Ammon's horn (tissue), 1 donor: ENCODE measurements around the gene ZFC3H1.
"Not testable (repeated sequence)": the region's sequence is repeated elsewhere in the genome, so short reads cannot be mapped to it uniquely, and the experiment has no call there.

Source experiments
- DNase-seq: peaks from one replicate; pipeline ENCODE4 v3.0.0-alpha.2; 2016; ENCODE audit warnings: low spot score

Gene ZFC3H1, protein sequence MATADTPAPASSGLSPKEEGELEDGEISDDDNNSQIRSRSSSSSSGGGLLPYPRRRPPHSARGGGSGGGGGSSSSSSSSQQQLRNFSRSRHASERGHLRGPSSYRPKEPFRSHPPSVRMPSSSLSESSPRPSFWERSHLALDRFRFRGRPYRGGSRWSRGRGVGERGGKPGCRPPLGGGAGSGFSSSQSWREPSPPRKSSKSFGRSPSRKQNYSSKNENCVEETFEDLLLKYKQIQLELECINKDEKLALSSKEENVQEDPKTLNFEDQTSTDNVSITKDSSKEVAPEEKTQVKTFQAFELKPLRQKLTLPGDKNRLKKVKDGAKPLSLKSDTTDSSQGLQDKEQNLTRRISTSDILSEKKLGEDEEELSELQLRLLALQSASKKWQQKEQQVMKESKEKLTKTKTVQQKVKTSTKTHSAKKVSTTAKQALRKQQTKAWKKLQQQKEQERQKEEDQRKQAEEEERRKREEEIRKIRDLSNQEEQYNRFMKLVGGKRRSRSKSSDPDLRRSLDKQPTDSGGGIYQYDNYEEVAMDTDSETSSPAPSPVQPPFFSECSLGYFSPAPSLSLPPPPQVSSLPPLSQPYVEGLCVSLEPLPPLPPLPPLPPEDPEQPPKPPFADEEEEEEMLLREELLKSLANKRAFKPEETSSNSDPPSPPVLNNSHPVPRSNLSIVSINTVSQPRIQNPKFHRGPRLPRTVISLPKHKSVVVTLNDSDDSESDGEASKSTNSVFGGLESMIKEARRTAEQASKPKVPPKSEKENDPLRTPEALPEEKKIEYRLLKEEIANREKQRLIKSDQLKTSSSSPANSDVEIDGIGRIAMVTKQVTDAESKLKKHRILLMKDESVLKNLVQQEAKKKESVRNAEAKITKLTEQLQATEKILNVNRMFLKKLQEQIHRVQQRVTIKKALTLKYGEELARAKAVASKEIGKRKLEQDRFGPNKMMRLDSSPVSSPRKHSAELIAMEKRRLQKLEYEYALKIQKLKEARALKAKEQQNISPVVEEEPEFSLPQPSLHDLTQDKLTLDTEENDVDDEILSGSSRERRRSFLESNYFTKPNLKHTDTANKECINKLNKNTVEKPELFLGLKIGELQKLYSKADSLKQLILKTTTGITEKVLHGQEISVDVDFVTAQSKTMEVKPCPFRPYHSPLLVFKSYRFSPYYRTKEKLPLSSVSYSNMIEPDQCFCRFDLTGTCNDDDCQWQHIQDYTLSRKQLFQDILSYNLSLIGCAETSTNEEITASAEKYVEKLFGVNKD (N-terminal part only)

DNA sequence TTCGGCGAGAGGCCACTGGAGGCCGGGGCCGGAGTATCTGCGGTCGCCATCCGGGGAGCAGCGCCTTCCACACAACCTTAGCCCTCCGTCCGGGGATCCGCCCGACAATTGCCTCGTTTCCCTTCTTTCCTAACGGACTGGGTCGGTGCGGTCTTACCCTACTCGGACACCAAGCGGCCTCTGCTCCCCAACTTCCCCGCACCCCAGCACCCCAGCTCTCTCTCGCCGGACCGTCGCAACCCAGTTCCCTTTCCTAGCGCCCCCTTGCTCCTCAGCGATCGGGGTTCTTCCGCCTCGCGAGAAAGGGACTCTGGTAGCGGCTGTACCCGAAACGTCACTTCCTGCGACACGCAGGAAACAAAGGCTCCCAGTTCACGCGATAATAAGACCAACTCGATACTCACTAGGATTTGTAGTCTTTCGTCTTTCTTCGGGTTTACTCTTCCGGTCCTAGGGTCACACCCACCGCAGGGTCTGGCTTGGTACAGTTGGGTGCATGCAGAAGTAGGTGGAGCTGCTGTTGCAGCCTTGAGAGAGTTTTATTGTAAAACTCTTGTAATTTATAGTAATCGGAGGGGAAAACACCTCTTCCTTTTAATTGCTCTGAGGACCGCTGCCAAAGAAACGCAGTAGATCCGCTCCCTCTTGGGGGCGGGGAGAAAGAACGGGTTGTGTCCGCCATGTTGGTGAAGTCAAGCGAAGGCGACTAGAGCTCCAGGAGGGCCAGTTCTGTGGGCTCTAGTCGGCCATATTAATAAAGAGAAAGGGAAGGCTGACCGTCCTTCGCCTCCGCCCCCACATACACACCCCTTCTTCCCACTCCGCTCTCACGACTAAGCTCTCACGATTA, at the start of gene ZFC3H1, which contains the start of gene THAP2:
Gene ZFC3H1 (minus strand): TSS at position 288 of the 850 bp plus-strand sequence. CDS start 238 bp downstream, at position 50.
Gene THAP2 (plus strand): TSS at position 741 of the 850 bp plus-strand sequence. CDS start 209 bp downstream, outside the sequence.
- DNase-seq: peak; percentile 100

DNA sequence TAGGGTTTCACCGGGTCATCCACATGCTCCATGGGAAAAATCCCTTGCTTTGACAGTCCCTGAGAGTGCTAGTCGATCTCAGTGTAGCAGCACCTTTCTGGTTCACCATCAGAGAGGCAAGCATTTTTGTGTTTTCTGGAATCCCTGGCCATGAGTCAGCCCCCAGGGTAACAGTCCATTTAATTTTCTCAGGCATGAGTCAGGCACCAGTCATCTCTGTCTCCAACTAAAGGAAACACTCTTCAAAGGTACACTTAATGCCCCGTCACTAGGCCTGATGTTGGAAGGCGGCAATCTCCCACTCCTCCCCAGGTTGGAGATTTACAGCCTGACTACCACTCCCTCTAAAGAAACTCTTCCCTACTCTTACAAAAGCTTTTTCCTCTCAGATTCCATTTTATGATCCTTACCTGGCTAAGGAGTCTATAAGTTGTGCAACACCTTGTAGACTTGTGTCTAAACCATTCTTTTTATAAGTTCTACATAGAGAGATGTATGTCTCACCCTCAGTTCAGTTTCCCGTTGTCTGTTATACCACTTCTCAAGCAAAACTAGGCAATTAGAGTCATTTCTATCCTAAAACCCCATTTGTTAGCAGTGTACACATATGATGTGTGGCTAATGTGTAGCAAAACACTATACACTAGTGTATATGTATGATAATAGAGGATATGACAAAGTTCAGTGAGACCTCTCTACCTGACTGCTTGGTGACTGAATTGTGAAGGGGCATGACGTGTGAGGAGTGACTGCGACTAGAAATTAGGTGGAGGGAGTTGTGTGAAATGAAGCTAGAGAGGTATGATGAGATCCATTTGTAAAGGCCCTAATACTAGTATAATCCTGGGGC, 46.9 kb upstream of the ZFC3H1 start:
- no peak for DNase-seq

- DNase-seq: no peak
These were observed 45.0 kb upstream of the ZFC3H1 start for GRCh38 chr12:71708658-71709057.

GRCh38 chr12:71704920-71705319, 41.3 kb upstream of the ZFC3H1 start:
- DNase-seq: no peak

DNA sequence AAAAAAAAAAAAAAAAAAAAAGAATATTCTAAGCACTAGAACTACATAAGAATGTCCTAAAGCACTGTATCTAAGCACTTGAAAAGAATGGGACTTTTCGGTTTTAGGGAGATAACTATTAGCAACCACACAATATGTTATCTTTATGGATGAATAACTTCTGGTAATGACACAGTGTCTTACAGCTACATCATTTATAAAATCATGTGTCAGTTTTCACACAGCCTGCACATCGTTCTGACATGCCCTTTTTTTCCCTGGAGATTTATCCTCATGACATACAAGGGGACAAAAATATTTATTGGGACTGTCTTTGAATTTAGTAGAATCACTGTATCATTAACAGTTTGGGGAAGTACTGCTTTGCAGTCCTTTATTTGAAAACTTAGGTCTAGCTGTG, 39.6 kb upstream of the ZFC3H1 start:
- no peak for DNase-seq

- DNase-seq: no peak
These were observed 38.9 kb upstream of the ZFC3H1 start for GRCh38 chr12:71702590-71702989.

- DNase-seq: not testable (repeated sequence)
These were observed 38.5 kb upstream of the ZFC3H1 start for GRCh38 chr12:71702181-71702580.

GRCh38 chr12:71695782-71696181, 32.1 kb upstream of the ZFC3H1 start:
- DNase-seq: no peak

GRCh38 chr12:71694099-71694820, 30.6 kb upstream of the ZFC3H1 start:
- DNase-seq: no peak

GRCh38 chr12:71693651-71694050, 30.0 kb upstream of the ZFC3H1 start:
- DNase-seq: not testable (repeated sequence)

GRCh38 chr12:71693126-71693525, 29.5 kb upstream of the ZFC3H1 start:
- no peak for DNase-seq

DNA sequence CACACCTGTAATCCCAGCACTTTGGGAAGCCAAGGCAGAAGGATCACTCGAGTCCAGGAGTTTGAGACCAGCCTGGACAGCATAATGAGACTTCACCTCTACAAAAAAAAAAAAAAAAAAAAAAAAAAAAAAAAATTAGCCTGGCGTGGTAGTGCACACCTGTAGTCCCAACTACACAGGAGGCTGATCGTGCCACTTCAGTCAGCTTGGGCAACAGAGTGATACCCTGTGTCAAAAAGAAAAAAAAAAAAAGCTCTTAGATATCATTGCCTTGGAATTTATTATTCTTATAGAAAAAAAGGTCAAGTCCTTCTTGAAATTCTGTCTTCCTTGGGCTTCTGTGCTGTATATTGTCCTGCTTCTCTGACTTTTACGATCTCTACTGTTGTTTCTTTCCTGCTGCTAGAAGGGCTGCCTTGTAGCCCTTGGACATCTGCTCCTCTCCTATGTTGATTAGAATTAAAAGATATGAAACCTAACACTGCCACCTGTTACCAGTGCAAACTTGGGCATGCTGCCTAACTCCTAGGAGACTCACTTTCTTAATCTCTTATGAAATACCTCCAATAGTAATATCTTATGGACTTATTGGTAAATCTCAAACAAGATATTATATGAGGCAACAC, 28.0 kb upstream of the ZFC3H1 start:
- no peak for DNase-seq

DNA sequence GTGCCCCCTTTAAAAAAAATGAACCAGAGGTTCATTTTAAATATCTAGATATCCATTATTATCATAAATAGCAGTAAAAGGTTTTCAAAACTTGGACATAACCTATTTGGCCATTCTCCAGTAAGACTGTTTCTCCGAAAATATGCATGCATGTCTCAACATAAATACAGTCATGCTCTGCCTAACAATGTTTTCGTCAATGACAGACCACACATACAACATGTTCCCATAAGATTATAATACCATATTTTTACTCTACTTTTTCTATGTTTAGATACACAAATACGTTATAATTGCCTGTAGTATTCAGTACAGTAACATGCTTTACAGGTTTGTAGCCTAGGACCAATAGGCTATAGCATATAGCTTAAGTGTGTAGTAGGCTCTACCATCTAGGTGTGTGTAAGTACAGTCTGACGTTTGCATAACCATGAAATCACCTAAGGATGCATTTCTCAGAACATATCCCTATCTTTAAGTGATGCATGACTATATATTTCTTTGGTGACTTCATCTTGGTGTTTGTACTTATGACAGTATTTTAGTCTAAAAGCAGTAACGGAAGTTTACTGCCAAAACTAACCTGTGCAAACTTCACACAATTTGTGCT, 25.4 kb upstream of the ZFC3H1 start:
- no peak for DNase-seq

- DNase-seq: not testable (repeated sequence)
These were observed 23.5 kb upstream of the ZFC3H1 start for GRCh38 chr12:71687172-71687571.

- DNase-seq: no peak
These were observed 23.0 kb upstream of the ZFC3H1 start for GRCh38 chr12:71686658-71687025.

DNA sequence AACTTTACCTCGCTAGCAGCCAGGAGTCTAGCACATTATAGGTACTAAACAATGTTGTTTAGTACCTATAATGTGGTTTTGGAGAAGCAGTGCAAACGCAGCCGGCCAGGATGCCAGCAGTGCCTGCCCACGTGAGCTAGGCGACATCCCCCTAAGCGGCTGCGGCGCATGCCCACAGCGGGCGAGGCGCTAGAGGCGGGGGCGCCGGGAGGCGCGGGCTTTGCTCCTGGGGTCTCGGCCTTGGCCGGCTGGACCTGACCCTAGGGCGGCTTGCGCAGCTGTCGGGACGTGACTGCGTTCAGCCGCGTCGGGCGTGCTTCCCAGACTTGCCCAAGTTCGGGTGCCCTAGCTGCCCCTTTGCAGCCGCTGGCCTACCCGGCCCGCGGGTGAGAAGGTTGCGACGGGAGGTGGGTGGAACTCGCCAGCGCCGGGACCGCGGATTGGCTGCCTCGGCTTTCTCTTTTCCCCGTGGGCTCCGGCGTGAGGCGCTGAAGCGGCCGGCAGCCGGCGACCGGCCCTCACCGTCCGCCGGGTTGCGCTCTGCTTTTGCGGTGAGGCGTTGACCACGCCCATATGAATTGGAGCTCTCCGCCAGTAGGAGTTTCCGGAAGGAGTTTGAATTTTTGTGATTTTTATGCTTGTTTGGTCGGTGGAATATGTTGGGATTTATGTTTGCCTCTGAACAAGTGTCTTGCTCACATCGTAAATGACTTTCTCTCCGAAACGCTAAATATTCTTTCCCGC, 22.4 kb upstream of the ZFC3H1 start, which contains the start of gene TMEM19:
Gene TMEM19 (plus strand): TSS at position 169 of the 744 bp plus-strand sequence. CDS start 599 bp downstream, outside the sequence.
- DNase-seq: peak; percentile 93

DNA sequence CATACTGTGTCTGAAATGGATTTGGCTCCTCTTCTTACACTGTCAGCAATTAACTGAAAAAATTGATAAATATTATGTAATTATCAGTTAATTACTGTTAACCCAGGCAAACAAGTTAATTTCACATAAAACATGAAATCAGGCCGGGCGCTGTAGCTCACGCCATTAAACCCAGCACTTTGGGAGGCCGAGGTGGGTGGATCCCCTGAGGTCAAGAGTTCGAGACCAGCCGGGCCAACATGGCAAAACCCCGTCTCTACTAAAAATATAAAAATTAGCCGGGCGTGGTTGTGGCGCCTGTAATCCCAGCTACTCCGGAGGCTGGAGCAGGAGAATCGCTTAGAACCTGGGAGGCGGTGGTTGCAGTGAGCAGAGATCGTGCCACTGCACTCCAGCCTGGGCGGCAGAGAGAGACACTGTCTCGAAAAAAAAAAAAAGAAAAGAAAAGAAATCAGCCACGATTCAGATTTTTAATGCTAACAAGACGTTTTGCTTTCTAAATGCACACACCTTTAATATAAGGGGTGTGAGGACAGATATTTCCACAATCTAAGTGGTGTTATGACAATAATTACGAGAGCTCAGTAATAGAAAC, 21.8 kb upstream of the ZFC3H1 start:
- DNase-seq: no peak
